HG03135 (cell line): ENCODE measurements around the gene RS1.
A peak's percentile ranks its signal among the peaks of the same experiment; 100 is the strongest.

ENCODE experiments used
- ATAC-seq: cut with Tn5 transposase; IDR thresholded peaks from one replicate; pipeline ENCODE4 v1.9.1; 2021; ENCODE audit warnings: mild to moderate bottlenecking, moderate library complexity; ENCODE audit not compliant: unreplicated experiment

The RS1 gene

DNA sequence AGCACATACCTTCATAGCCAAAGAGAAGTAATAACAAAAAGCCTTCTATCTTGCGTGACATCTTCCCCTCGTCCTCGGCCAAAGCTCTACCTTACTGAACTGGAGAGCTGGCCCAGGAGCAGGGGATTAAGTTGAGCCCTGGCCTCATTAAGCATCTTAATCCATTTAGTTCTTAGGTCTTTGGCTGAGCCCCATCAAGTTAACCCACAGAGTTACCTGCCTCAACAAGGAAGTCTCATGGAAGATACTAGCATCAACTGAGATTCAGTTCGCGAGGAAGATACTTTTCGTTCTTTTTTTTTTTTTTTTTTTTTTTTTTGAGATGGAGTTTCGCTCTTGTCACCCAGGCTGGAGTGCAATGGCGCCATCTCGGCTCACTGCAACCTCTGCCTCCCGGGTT is at the start of gene RS1:
Gene RS1 (minus strand): TSS at position 101 of the 400 bp plus-strand sequence. CDS start 40 bp downstream, at position 61.
- no peak for ATAC-seq

DNA sequence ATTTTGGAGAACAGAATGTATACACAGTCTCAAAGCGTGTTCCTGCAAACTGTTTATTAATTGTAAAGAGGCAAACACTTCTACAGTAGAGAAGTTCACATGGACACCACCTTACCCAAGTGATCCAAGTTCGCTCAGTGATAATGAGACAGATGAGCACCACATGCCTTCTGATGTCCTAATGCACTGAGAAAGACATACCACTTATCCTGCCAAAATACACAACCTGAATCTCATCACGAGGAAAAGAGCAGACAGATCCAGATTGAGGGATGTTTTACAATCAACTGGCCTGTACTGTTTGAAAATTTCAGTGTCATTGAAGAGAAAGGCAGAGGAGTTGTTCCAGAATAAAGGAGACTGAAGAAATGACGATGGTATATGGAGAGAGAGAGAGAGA is 47.9 kb upstream of the RS1 start:
- no peak for ATAC-seq

DNA sequence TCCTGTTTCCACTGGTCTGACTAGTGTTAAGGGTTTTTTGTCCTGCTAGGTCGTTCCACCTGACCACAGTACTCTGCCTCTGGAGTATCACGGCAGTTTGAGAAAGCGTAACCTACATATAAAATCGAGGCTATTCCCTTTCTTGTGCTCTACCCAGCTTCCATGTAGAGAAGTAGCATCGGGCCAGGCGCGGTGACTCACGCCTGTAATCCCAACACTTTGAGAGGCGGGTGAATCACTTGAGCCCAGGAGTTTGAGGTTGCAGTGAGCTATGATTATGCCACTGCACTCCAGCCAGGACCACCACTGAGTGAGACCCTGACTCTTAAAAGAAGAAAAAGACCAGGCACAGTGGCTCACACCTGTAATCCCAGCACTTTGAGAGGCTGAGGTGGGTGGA is 43.0 kb upstream of the RS1 start:
- no peak for ATAC-seq

DNA sequence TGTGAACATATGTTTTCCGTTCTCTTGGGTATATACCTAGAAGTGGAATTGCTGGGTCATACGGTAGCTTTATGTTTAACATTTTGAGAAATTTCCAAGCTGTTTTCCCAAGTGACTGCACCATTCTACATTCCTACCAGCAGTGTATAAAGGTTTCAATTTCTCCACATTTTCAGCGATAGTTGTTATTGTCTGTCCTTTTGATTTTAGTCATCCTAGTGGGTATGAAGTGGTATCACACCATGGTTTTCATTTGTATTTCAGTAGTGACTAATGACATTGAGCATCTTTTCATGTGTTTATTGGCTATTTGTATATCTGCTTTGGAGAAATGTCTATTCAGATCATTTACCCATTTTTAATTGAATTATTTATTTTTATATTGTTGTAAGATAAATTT is 37.9 kb upstream of the RS1 start:
- ATAC-seq, result no peak

DNA sequence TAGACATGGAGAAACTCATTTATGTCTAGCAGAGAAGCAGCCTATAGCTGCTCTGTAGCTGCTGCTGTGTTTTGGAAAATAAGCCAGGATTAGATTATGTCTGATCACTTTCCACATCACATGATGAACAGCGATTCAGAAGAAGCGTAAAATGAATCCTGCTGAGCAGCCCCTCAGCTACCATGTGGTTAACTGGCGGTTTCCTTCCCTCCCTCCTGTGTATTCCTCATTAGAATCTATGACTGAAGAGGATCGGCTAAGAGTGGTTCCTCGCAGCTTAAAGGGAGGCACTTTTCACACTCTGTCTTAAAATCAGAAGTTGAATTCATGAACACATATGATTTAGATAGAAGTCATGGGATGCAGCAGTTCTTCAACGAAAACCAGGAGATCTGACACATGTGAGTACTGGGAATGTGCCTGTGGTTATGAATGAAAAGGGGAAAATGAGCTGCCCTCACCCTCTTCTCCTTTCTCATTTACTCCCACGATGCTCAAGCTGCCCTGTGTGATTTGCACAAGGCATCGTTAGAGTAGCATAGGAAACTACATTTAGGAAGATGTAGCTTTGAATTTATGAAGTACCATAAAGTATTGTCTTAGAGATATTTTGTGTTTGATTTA is 35.6 kb upstream of the RS1 start, which contains the start of gene PPEF1:
Gene PPEF1 (plus strand): TSS at position 220 of the 624 bp plus-strand sequence. CDS start 136 bp downstream, at position 356.
- ATAC-seq, result no peak

DNA sequence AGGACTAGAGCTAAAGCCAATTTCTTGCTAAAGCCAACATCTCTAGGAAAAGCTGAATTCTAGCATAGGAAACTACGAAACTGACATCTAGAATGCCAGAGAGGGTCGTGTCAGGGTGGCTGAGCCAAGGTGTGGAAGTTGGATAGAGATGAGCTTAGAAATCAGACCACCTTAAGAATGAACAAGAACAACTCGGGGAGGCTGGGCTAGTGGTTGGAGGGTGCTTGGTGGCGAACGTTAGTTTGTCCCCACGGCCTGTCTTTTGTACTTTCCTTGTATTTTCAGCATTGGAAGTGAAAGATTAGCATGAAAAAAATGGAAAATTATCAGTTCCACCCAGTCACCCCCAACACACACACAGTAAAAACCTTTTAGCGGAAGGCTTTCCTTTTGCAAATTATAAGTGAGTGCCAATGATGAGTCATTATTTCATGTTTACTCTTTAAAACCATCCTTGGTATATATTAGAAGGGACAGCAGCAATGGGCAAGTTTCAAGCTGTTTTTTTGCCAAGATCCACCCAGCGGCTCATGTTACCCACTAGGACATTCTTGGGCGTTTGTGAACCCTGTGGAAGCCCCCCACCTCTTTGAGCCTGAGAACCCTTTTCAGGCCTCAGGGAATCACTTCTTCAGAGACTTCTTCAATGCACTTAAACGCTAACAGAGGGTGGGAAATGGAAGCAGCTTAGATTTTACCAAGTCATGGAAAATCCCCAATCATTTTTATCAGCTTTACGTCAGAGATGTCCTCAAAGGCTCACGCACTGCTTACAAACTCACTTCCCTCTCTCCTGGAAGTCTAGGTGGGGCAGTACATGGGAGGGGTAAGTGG is 30.7 kb upstream of the RS1 start:
- ATAC-seq, result no peak

DNA sequence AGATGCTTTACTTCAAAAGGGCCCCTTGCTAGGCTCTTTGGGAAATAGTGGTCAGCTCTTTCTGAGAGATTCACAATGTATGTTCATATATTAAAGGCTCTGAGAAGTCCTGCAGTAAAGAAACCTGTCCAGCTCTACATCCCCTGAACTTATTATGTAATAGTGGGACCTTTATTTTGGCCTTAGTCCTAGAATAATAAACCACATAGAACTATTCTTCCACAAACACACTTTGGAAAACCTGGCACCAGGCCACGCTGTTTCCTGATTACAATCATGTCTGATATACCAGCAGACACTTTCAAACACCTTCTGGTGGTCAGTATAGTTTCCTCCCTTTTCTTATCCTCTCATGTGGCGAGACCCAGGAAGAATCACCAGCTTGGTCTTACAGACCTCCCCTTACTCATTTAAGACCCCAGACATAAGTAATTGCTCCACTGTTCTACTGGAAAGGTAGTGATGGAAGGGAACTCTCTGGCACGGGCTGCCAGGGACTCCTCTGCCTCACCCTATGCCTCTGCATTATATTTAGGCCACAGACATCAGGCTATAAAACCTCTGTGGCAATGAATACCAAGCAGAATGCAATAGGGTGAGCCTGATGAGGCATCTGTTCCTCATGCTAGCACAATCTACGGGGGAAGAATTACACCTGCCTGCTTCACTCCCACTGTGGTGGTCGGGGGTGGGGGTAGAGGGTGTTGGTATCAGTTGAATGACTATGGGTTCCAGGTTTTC is 29.9 kb upstream of the RS1 start:
- ATAC-seq, result no peak

DNA sequence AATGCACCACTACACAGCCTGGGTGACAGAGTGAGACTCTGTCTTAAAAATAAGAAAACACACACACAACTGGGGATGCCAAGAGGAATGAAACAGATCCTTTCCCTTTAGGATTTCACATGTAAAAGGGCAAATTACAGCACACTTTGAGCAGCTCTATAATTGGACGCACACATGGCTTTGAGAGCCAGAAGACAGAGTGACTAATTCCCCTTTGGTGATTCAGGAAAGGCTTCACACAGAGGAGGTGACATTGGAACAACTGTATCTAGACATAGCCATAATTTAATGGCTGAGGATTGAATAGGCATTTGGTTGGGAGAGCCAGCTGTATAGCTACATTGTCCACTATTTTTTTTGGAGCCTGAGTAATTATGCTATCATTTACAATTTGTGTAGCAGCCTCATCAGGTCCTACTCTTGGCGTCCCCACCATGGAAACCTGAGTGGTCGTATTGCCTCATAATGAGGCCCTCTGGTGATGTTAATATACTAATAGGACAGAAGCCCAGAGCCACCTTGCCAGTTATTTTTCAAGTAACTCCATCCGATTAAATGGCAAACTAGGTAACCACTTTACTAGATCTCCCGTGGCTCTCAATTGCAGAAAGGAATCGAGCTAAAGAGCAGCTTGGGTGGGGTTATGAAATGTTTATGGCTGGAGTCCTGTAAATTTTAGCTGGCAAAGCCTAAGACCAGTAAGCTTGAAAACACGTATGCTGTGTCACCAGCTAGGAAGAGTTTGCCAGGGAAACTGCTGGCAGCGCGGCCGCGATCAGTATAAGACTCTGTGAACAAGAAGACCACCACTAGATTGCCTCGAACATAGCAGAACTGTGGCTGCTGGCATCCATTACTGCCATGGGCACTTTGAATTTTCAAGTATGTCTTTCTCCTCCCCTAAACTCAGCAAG is 27.1 kb upstream of the RS1 start:
- no peak for ATAC-seq

DNA sequence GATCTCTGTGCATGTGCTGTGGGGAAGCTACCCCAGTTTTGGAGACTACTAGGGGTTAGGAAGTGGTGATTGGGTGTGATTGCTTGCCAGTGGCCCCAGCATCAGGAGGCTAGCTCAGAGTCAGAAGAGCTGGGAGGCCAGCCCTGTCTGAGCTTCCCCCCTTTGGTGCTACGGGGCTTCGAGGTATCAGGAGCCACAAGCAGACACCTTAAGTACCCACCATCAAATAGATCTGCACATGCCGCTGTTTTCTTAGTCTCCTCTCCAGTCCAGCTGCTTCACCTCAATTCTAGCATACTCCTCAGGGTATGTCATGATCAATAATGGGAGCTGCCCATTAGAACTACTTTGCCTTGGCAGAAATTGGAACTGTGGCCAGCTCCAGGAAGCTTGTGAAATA is 24.7 kb upstream of the RS1 start:
- ATAC-seq, result no peak

DNA sequence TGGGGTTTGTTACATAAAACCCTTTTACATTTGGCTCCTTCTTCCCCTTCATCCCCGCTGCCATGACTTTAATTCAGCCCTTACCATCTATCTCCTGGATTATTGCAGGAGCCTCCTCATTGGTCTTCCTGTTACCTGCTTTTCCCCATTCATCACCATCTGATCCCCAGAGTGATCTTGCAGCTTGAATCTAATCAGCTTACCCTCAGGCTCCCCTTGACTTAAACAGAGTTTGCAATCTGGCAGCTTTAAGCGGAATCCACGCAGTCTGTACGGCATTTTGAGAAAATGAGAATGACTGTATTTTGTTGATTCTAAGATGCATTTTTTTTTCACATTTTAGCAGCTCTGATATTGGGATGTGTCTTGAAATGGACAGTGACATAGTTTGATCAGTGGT is 20.6 kb upstream of the RS1 start:
- ATAC-seq, result no peak

DNA sequence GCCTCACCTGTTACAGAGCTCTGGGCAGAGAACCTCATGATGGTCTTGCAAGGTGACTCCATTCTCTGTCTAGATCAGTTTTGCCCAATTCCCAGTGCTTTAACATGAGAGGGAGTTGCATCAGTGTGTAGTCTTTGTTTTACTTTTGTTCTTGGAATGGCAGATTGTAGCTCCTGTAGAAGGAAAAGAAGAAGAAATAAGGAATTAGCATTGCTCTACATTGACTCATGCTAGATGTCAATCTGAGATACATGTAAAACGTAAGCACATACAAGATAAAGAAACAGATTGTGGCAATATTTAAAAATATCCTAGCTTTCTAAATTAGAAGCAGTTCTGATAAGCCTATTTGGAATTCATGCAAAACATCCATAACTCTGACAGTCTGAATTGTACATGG is 19.5 kb upstream of the RS1 start:
- ATAC-seq, result no peak

DNA sequence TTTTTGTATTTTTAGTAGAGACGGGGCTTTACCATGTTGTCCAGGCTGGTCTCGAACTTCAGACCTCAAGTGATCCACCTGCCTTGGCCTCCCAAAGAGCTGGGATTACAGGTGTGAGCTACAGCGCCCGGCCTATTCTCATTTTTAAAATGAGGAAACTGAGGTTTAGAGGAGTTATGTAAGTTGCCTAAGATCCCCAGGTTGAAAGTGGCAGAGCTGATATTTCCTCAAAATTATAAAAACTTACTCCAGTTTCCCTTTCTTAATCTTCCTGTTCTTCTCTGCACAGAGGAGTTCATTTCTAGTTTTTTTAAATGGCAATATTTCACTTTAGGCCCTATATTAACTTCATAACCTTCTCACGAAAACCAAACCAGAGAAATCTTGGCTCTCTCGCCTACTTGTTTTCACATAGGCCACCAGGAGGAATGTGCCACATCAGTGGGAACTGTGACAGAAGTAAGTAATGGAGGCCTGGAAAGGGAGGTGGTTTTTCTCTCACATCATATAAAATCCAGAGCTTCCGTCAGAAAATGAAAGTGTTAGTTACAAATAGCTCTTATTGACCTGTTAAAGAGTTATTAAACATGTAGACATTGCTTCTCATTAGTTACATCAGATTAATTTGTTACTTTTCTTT is 16.1 kb upstream of the RS1 start:
- no peak for ATAC-seq

DNA sequence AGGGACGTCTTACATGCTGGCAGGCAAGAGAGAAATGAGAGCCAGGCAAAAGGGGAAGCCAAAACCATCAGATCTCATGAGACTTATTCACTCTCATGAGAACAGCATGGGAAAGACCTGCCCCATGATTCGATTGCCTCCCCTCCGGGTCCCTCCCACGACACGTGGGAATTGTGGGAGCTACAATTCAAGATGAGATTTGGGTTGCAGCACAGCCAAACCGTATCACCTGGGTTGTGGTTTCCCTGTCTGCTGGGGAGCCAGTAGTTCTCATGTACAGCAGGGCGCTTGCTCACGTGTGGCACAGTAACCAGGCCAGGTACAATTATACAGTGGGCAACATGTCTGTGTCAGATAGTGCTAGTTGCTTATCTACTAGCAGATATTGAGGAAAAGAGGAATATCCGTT is 11.1 kb upstream of the RS1 start:
- ATAC-seq, result no peak

DNA sequence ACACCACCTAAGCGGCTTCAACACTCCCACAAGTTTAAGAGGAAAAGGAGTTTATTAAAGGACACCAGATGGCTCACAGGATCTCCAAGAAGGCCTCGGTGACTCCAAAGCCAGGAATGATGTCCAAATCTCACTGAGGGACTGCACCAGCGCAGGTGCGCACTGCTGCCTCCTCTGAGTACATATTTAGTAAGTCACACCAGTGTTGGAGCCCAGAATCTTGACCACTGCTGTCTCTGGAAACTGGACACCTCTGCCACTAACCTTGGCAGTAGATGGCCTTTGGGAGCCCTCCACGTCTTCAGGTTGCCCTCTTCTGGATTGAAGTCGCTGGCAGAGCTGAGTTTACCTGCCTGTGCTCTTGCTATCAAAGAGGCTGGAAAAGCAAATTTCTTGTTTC is 10.1 kb upstream of the RS1 start:
- ATAC-seq, result no peak

DNA sequence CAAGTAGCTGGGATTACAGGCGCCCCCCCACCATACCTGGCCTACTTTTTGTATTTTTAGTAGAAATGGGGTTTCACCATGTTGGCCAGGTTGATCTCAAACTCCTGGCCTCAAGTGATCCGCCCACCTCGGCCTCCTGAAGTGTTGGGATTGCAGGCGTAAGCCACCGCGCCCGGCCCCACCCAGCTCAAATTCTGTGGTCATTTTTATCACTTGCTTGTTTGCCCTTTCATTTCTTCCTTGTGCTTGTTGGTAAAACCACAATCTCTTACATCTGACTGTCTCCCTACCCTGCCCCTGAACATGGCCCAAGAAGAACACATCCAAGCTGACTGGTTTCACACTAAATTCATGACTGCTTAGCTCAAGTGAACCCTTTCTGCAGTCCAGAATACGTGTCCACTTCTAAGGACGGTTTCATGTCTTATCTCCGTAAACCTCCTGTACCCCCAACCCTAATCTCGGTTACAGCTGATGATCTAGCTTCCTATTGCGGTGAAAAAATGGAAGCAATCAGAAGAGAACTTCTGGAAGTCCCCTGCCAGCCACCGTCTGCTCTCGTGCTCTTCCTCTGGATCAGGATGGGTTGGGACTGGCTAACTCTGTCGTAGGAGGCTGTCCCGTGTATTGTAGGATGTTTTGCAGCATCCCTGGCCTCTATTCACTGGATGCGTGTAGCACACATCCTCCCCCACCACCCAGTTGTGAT is 5.4 kb upstream of the RS1 start:
- ATAC-seq, result no peak

DNA sequence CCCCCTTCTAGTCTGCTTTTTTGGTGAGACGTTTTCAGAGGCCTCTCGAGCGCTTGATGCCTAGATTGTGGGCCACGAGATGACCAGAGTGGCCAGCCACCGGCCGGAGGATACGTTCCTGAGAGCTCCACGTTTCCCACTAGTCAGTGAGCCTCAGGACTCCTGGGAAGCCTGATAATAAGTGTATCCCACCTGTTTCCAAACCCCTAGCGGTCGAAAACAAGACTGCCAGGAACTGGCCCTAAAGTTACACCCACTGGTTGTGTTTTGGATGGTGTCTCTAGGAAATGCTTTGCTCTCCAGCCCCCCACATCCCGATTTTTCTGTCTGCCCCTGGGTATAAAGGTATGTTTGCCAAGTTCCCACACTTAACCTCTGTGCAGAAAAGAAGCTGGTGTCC is 4.6 kb upstream of the RS1 start:
- no peak for ATAC-seq

DNA sequence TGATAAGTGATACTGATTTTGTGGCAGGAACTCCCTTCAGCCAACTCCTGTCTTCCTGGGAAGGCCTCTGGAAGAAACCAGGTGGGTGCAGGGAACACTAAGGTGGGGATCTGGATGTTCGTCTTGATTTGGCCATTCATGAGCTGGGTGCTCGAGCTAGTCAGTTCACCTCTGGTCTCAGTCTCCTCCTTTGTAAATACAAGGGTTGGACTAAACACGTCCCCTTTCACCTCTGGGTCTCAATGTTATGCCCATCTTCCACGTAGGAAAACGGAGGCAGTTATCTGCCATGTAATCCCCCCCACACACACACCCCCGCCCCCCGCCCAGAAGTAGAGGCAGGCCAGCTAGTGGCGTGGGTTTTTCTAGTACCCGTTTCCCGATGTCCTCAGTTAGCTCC is 4.1 kb upstream of the RS1 start:
- no peak for ATAC-seq

DNA sequence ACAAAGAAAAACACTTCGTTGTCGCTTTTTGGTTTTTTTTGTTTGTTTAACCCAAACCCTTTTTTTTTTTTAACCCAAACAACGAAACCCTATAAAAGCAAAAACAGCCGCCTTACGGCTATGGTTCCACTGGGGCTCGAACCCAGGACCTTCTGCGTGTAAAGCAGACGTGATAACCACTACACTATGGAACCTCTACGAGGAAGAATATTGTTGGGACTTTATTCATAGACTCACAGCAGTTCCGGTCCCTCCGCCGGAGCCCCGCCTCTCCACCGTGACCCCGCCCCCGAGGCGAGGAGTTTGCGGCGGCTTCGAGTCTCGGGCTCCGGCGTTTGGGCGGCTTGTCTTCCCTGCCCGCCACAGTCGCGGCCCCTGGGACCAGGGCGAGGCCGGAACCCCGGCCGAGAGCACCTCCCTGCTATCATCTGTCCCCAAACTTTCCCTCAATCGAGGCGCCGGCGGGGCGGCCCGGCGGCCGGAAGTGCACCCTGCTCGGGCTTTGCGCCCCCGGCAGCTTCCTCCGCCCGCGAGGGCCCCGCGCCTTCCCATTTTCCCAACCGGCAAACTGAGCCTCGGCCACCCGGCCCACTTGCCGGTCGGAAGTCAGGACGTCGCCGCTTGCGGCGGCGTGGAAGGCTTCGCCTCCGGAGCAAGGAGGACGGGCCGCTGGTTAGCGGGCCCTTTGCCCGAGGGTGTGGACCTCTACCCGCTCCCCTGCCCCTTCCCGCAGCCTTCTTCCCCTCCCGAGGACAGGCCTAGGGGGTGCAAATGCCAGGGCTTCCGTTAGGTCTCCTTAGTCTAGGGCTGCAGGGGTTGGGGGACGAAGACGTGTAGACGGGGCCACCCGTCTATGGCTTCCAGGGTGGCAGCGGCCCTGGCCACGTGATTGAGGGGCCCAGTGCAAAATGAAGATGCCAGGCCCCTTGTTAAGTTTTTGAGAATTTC is 3.2 kb upstream of the RS1 start:
- peak; percentile 82 for ATAC-seq

DNA sequence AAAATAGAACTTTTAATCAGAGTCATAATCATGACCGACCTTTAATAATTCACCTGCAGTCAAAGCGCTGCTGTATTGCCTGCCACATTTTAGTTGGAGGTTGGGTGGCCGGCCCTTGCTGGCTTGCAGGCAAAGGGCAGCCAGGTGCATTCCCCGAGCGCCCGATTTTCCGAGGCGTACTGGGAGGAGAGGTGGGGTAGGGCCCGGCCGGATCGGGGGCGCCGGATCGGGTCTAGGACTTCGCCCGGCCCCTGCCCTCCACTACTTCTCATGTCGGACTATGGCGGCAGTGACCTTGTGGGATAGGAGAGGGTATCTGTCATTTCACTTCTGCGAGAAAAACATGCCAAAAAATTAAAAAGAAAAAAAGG is 2.5 kb upstream of the RS1 start:
- peak; percentile 32 for ATAC-seq
